HepG2 (cell line): Measurements from ENCODE around the gene NOP56. TPM values are rescaled to one million over a fixed set of nuclear protein-coding genes. Genes with fewer than 3 reads are reported as not detected.

Source experiments
- ATAC-seq: fragments of 200-7000 bp; cut with Tn5 transposase; 3 replicates; pipeline ENCODE4 v1.9.1; 2020; ENCODE audit warnings: mild to moderate bottlenecking, moderate library complexity
- BruUV-seq: library from RNA; stranded (reverse); fragments of 400-500 nt; replicated peaks from 2 replicates; lab custom pipeline; 2021; lab: Mats Ljungman, UMichigan
- CTCF ChIA-PET: fragments of 300-600 bp; formaldehyde crosslinking; extraction: SDS; loops from one replicate; lab custom pipeline; 2021; ENCODE audit warnings: low total read pairs, inconsistent platforms, low intra/inter-chr PET ratio; lab: Yijun Ruan, JAX
- POLR2A ChIA-PET: fragments of 350-600 bp; sonication (Branson Sonifier 250); formaldehyde crosslinking; loops from one replicate; lab custom pipeline; 2020; ENCODE audit warnings: antibody characterized with exemption, inconsistent platforms; lab: Yijun Ruan, JAX
- DNase-seq: peaks from one replicate; pipeline ENCODE4 v3.0.0-alpha.2; 2015; ENCODE audit warnings: low spot score
- FAIRE-seq: peaks from 3 replicates; lab custom pipeline; 2011; peaks lifted over from hg19 to GRCh38; lab: Jason Lieb, UNC
- H2AFZ ChIP-seq: one replicate; pipeline ENCODE4 v1.6.1; 2011; ENCODE audit warnings: low read length, inconsistent platforms
- H3K27ac ChIP-seq: fragments of 300-600 bp; 3 replicates; pipeline ENCODE4 v1.8.0; 2011; ENCODE audit warnings: mixed run types, mild to moderate bottlenecking, mixed read lengths, low read length, inconsistent platforms; ENCODE audit not compliant: insufficient read depth; ENCODE audit errors: extremely low read length
- H3K27me3 ChIP-seq, 2 experiments: fragments of 200-600 bp in 1 of 2; 2 replicates in 1 of 2; 3 replicates in 1 of 2; pipeline versions ENCODE4 v1.6.0 to v1.8.0; 2011; ENCODE audit warnings: low read length in 2 of 2, mild to moderate bottlenecking in 2 of 2, moderate library complexity in 2 of 2, inconsistent platforms in 1 of 2; ENCODE audit not compliant: insufficient read depth in 2 of 2, control insufficient read depth in 1 of 2
- H3K36me3 ChIP-seq, 2 experiments: fragments of 200-600 bp in 1 of 2; replicated peaks in 1 of 2; 2 replicates in 1 of 2; 3 replicates in 1 of 2; pipeline versions ENCODE4 v1.5.1 to v1.8.0; 2011; ENCODE audit warnings: low read length in 2 of 2, inconsistent platforms in 1 of 2; ENCODE audit not compliant: insufficient read depth in 2 of 2, control insufficient read depth in 1 of 2
- H3K4me1 ChIP-seq: 2 replicates; pipeline ENCODE4 v1.5.1; 2012; ENCODE audit warnings: low read length, inconsistent platforms; ENCODE audit not compliant: insufficient read depth
- H3K4me2 ChIP-seq: 2 replicates; pipeline ENCODE4 v1.6.0; 2011; ENCODE audit warnings: low read depth, low read length, inconsistent platforms
- H3K4me3 ChIP-seq, 3 experiments: fragments of 200-600 bp in 1 of 3; sonication (generic), shearing (Covaris generic) in 1 of 3; replicated peaks in 1 of 3; 2 replicates each; pipeline ENCODE4 v1.5.1; 2011 to 2016; ENCODE audit warnings: low read length in 3 of 3, inconsistent platforms in 2 of 3, low read depth in 2 of 3, mild to moderate bottlenecking in 2 of 3, control low read depth in 1 of 3, mixed read lengths in 1 of 3; ENCODE audit not compliant: insufficient read depth in 1 of 3
- H3K79me2 ChIP-seq: one replicate; pipeline ENCODE4 v1.6.1; 2011; ENCODE audit warnings: low read length, inconsistent platforms; ENCODE audit not compliant: insufficient read depth
- H3K9ac ChIP-seq: 2 replicates; pipeline ENCODE4 v1.6.0; 2011; ENCODE audit warnings: mild to moderate bottlenecking, low read depth, low read length, inconsistent platforms; ENCODE audit not compliant: insufficient read depth
- H3K9me3 ChIP-seq: 2 replicates; pipeline ENCODE4 v1.5.1; 2012; ENCODE audit warnings: mild to moderate bottlenecking, low read length
- H4K20me1 ChIP-seq: 2 replicates; pipeline ENCODE4 v1.6.0; 2011; ENCODE audit warnings: inconsistent platforms, mild to moderate bottlenecking, low read length, moderate library complexity; ENCODE audit not compliant: insufficient read depth
- FOXA3 ChIP-seq: IDR thresholded peaks from 2 replicates; pipeline ENCODE4 v1.6.1; 2016; ENCODE audit warnings: missing genetic modification reagents, missing compliant biosample characterization
- HIVEP1 ChIP-seq: sonication (generic); formaldehyde crosslinking; IDR thresholded peaks from 2 replicates; pipeline ENCODE4 v1.4.0; 2020; ENCODE audit warnings: mild to moderate bottlenecking, missing genetic modification reagents
- HOXA5 ChIP-seq: sonication (generic); formaldehyde crosslinking; IDR thresholded peaks from 2 replicates; pipeline ENCODE4 v1.4.0; 2020; ENCODE audit warnings: missing genetic modification reagents
- MAFG ChIP-seq: sonication (generic); formaldehyde crosslinking; IDR thresholded peaks from 2 replicates; pipeline ENCODE4 v1.5.1; 2020; ENCODE audit warnings: mild to moderate bottlenecking, missing genetic modification reagents
- NR0B2 ChIP-seq: sonication (generic); formaldehyde crosslinking; IDR thresholded peaks from 2 replicates; pipeline ENCODE4 v1.4.0; 2020; ENCODE audit warnings: mild to moderate bottlenecking, missing genetic modification reagents
- POGZ ChIP-seq: sonication (generic); formaldehyde crosslinking; IDR thresholded peaks from 2 replicates; pipeline ENCODE4 v1.4.0; 2020; ENCODE audit warnings: mild to moderate bottlenecking, missing genetic modification reagents
- ZNF234 ChIP-seq: sonication (generic); formaldehyde crosslinking; conservative IDR thresholded peaks from 2 replicates; pipeline ENCODE4 v1.5.1; 2020; ENCODE audit warnings: mild to moderate bottlenecking, missing genetic modification reagents
- ZNF720 ChIP-seq: sonication (generic); formaldehyde crosslinking; IDR thresholded peaks from 2 replicates; pipeline ENCODE4 v1.4.0; 2020; ENCODE audit warnings: missing genetic modification reagents
- ZNF770 ChIP-seq: sonication (generic); formaldehyde crosslinking; IDR thresholded peaks from 2 replicates; pipeline ENCODE4 v1.5.0; 2020; ENCODE audit warnings: mild to moderate bottlenecking, missing genetic modification reagents
- WGBS: methylation state at CpG from one replicate; pipeline ENCODE4 v1.1.6; 2017; ENCODE audit warnings: low lambda C conversion rate; 5-methylcytosine and 5-hydroxymethylcytosine counted together
- in situ Hi-C: cut with HindIII; loops from 2 replicates; pipeline ENCODE4 v1.10.0; 2017; ENCODE audit warnings: low pct_unique_long_range_greater_than_20kb; ENCODE audit not compliant: extremely low pct_ligation_motif_present
- intact Hi-C: fragments of 100-400 bp; cut with micrococcal nuclease; formaldehyde crosslinking; loops from one replicate; pipeline ENCODE4 v1.10.0; 2022; ENCODE audit not compliant: unreplicated experiment
- polyA plus RNA-seq, 8 experiments: library from polyadenylated mRNA; depleted of rRNA in 3 of 8; stranded (reverse) in 7 of 8; unstranded in 1 of 8; fragments of >200 nt; fragmentation: Illumina TruSeq in 4 of 8; extraction: Trizol in 4 of 8; gene quantifications; 2 replicates each; pipeline versions ENCODE4 v1.2.1 to v1.2.3, GENCODE V29; 2011 to 2016; ENCODE audit warnings: low read depth in 4 of 8, missing spikeins in 1 of 8, mixed read lengths in 1 of 8; ENCODE audit not compliant: insufficient read depth in 1 of 8
- total RNA-seq, 5 experiments: library from RNA; depleted of rRNA; stranded (reverse); fragments of >200 nt; fragmentation: Illumina TruSeq; extraction: Trizol; gene quantifications; 2 replicates each; pipeline ENCODE4 v1.2.3, GENCODE V29; 2016; ENCODE audit warnings: low read depth in 1 of 5
- TF ChIP-seq, protein P1 (sequence below): sonication (generic); formaldehyde crosslinking; IDR thresholded peaks from 2 replicates; pipeline ENCODE4 v1.4.0; 2020; ENCODE audit warnings: mild to moderate bottlenecking, missing genetic modification reagents, borderline replicate concordance
- TF ChIP-seq, protein P2 (sequence below): sonication (generic); formaldehyde crosslinking; IDR thresholded peaks from 2 replicates; pipeline ENCODE4 v1.4.0; 2020; ENCODE audit warnings: mild to moderate bottlenecking, missing genetic modification reagents

Gene NOP56
- total and polyA plus RNA-seq, 2 of the 13 experiments (the other 11 are each of a cell fraction or from before 2014, with no cell fraction given), result 369 to 1,116 TPM

- Histone ChIP-seq H3K4me3 (peak overlapping the region in 1 of 3 experiments; percentile 72; a peak in 1 of 6 replicates), H3K27ac (no peak overlapping the region), H3K4me1 (peaks cover 12% of the 10 kb centered on the region), H4K20me1 (peaks cover 6% of the 10 kb centered on the region; the same call in 1 of the 2 replicates), H3K9ac (no peak overlapping the region), H3K36me3 (no peaks in the 10 kb centered on the region), H3K9me3 (no peaks in the 10 kb centered on the region), H2AFZ (no peak overlapping the region), H3K27me3 (peaks cover 35 to 85% of the 10 kb centered on the region in 2 experiments), H3K4me2 (no peak overlapping the region), H3K79me2 (no peaks in the 10 kb centered on the region)
- 69% methylated on average over 21 of the region's 23 CpGs for WGBS
- 0 out of 2 replicates have a peak, but pooled peaks have one; percentile 31 for TF ChIP-seq POGZ
- 0 out of 2 replicates have a peak, but pooled peaks have one; percentile 54 for TF ChIP-seq HIVEP1 (CRISPR knock-in tag)
- no peak for TF ChIP-seq FOXA3
- peak; percentile 21; the same call in 1 of the 2 replicates for TF ChIP-seq NR0B2 (CRISPR knock-in tag)
- TF ChIP-seq, protein P1, sequence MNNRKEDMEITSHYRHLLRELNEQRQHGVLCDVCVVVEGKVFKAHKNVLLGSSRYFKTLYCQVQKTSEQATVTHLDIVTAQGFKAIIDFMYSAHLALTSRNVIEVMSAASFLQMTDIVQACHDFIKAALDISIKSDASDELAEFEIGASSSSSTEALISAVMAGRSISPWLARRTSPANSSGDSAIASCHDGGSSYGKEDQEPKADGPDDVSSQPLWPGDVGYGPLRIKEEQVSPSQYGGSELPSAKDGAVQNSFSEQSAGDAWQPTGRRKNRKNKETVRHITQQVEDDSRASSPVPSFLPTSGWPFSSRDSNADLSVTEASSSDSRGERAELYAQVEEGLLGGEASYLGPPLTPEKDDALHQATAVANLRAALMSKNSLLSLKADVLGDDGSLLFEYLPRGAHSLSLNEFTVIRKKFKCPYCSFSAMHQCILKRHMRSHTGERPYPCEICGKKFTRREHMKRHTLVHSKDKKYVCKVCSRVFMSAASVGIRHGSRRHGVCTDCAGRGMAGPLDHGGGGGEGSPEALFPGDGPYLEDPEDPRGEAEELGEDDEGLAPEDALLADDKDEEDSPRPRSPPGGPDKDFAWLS (CRISPR knock-in tag), result no peak
- no peak for TF ChIP-seq MAFG (CRISPR knock-in tag)
- TF ChIP-seq ZNF234 (CRISPR knock-in tag), result no peak
- TF ChIP-seq, protein P2, sequence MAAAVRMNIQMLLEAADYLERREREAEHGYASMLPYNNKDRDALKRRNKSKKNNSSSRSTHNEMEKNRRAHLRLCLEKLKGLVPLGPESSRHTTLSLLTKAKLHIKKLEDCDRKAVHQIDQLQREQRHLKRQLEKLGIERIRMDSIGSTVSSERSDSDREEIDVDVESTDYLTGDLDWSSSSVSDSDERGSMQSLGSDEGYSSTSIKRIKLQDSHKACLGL (CRISPR knock-in tag), result peak; percentile 56; the same call in 1 of the 2 replicates
- TF ChIP-seq HOXA5 (CRISPR knock-in tag), result no peak
- TF ChIP-seq ZNF720, result no peak
- no peak for TF ChIP-seq ZNF770 (CRISPR knock-in tag)
- intact Hi-C loops (no loop called here), in situ Hi-C loops (no loop called here)
- POLR2A ChIA-PET, result interaction anchor here (2.3 kb wide), 1 partner anchor 42 kb away, joined by 8 read pairs; the partner anchor contains the start of gene NOP56
- BruUV-seq, result no TSS peak
- CTCF ChIA-PET, result no interaction called here
- DNase-seq (no peak), FAIRE-seq (no peak), ATAC-seq (peak; percentile 3; the same call in 2 of the 3 replicates)
Measured at GRCh38 chr20:2694008-2694471, 41.6 kb downstream of the NOP56 start.
